Ramos (cell line): ENCODE data around the gene FXR1.
"Not testable (repeated sequence)": the region's sequence is repeated elsewhere in the genome, so short reads cannot be mapped to it uniquely, and the experiment has no call there.

ENCODE experiments used
- in situ Hi-C: fragments of 300-500 bp; cut with MboI; formaldehyde crosslinking; loops from one replicate; pipeline ENCODE4 v1.14.3; 2022; ENCODE audit warnings: low sequenced_read_pairs; ENCODE audit not compliant: unreplicated experiment

The FXR1 gene

GRCh38 chr3:181002331-181002730 lies 89.9 kb downstream of the FXR1 start:
- in situ Hi-C loops = not testable (repeated sequence)

- in situ Hi-C loops = not testable (repeated sequence)
Observed at GRCh38 chr3:181003469-181003868, 91.0 kb downstream of the FXR1 start.

- in situ Hi-C loops = no loop called here
Observed at GRCh38 chr3:181006541-181006940, 94.1 kb downstream of the FXR1 start.

GRCh38 chr3:181007262-181007661 lies 94.8 kb downstream of the FXR1 start:
- in situ Hi-C loops = no loop called here

GRCh38 chr3:181008796-181009195 lies 96.3 kb downstream of the FXR1 start:
- in situ Hi-C loops = no loop called here

GRCh38 chr3:181009225-181009624 lies 96.8 kb downstream of the FXR1 start:
- in situ Hi-C loops = no loop called here

GRCh38 chr3:181017690-181018089 lies 105.2 kb downstream of the FXR1 start:
- in situ Hi-C loops = no loop called here

GRCh38 chr3:181025204-181025603 lies 112.7 kb downstream of the FXR1 start:
- in situ Hi-C loops = no loop called here

GRCh38 chr3:181030948-181031347 lies 118.5 kb downstream of the FXR1 start:
- in situ Hi-C loops = no loop called here
